ENCODE results near the gene ELOVL6.
"Not testable (repeated sequence)": the region's sequence is repeated elsewhere in the genome, so short reads cannot be mapped to it uniquely, and the experiment has no call there.

The ELOVL6 gene

DNA sequence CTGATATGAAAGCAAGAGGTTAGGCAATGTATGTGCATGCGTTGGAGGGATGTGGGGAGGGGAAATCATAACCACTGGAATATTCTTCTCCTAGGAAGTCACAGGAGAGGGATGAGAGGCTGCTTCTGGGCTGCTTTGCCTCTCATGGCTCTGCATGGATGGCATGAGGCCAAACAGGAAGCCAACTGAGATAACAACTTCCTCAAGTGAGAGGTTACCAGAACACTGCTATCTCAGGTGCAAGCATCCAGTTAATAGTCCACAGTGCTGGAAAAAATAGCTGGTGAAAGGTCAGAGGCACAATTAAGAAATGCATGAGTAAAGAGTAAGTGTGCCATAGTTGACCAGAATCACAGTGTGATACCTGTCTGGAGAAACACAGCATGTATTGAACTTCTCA lies 113.3 kb downstream of the ELOVL6 start:
- H2AFZ ChIP-seq (ENCODE audit: low read depth, low read length), result no peak overlapping the region
- H3K9ac ChIP-seq (ENCODE audit: low read length), result no peak overlapping the region
- TF ChIP-seq, protein P1, sequence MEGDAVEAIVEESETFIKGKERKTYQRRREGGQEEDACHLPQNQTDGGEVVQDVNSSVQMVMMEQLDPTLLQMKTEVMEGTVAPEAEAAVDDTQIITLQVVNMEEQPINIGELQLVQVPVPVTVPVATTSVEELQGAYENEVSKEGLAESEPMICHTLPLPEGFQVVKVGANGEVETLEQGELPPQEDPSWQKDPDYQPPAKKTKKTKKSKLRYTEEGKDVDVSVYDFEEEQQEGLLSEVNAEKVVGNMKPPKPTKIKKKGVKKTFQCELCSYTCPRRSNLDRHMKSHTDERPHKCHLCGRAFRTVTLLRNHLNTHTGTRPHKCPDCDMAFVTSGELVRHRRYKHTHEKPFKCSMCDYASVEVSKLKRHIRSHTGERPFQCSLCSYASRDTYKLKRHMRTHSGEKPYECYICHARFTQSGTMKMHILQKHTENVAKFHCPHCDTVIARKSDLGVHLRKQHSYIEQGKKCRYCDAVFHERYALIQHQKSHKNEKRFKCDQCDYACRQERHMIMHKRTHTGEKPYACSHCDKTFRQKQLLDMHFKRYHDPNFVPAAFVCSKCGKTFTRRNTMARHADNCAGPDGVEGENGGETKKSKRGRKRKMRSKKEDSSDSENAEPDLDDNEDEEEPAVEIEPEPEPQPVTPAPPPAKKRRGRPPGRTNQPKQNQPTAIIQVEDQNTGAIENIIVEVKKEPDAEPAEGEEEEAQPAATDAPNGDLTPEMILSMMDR (IDR thresholded peaks at IDR 0.05; ENCODE audit: low read depth, low read length), result no peak
- TF ChIP-seq EZH2phosphoT487 (IDR thresholded peaks at IDR 0.05; ENCODE audit: low read depth), result no peak
- no peak overlapping the region for H3K4me3 ChIP-seq (ENCODE audit: low read length)
- no peaks in the 10 kb centered on the region for H3K79me2 ChIP-seq (ENCODE audit: low read length)
- no peaks in the 10 kb centered on the region for H4K20me1 ChIP-seq (ENCODE audit: insufficient read depth, low read length)
- H3K27me3 ChIP-seq (ENCODE audit: low read depth, low read length), result no peaks in the 10 kb centered on the region
- no peaks in the 10 kb centered on the region for H3K9me3 ChIP-seq (ENCODE audit: insufficient read depth, low read length)
- H3K27ac ChIP-seq (ENCODE audit: low read length), result no peak overlapping the region
- H3K4me2 ChIP-seq (ENCODE audit: low read length), result no peak overlapping the region
- peaks cover 15% of the 10 kb centered on the region for H3K4me1 ChIP-seq (ENCODE audit: low read length)
- H3K36me3 ChIP-seq (replicated peaks; ENCODE audit: low read depth, low read length), result no peaks in the 10 kb centered on the region

DNA sequence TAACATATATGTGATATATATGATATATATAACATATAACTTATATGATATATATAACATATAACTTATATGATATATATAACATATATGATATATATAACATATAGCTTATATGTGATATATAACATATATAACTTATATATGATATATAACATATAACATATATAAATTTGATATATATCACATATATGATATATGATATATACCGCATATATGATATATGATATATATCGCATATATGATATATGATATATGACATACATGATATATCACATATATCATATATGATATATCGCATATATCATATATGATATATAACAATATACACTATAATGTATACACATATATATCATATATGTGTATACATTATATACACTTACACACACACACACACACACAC lies 114.3 kb downstream of the ELOVL6 start:
- Histone ChIP-seq H3K4me1 (ENCODE audit: low read length) (peaks cover 15% of the 10 kb centered on the region), H3K36me3 (replicated peaks; ENCODE audit: low read depth, low read length) (no peaks in the 10 kb centered on the region), H3K27ac (ENCODE audit: low read length) (no peak overlapping the region), H3K4me3 (ENCODE audit: low read length) (no peak overlapping the region), H3K9me3 (ENCODE audit: insufficient read depth, low read length) (no peaks in the 10 kb centered on the region), H2AFZ (ENCODE audit: low read depth, low read length) (no peak overlapping the region), H3K79me2 (ENCODE audit: low read length) (no peaks in the 10 kb centered on the region), H3K4me2 (ENCODE audit: low read length) (no peak overlapping the region), H3K9ac (ENCODE audit: low read length) (no peak overlapping the region), H3K27me3 (ENCODE audit: low read depth, low read length) (no peaks in the 10 kb centered on the region), H4K20me1 (ENCODE audit: insufficient read depth, low read length) (no peaks in the 10 kb centered on the region)
- TF ChIP-seq, protein P1 (IDR thresholded peaks at IDR 0.05; ENCODE audit: low read depth, low read length), result no peak
- no peak for TF ChIP-seq EZH2phosphoT487 (IDR thresholded peaks at IDR 0.05; ENCODE audit: low read depth)

DNA sequence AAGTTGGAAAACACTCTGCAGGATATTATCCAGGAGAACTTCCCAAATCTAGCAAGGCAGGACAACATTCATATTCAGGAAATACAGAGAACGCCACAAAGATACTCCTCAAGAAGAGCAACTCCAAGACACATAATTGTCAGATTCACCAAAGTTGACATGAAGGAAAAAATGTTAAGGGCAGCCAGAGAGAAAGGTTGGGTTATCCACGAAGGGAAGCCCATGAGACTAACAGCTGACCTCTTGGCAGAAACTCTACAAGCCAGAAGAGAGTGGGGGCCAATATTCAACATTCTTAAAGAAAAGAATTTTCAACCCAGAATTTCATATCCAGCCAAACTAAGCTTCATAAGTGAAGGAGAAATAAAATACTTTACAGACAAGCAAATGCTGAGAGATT lies 120.3 kb downstream of the ELOVL6 start:
- not testable (repeated sequence) for H3K9ac ChIP-seq (ENCODE audit: low read length); H3K27me3 ChIP-seq (ENCODE audit: low read depth, low read length); H3K4me1 ChIP-seq (ENCODE audit: low read length); H3K9me3 ChIP-seq (ENCODE audit: insufficient read depth, low read length); H2AFZ ChIP-seq (ENCODE audit: low read depth, low read length); H3K79me2 ChIP-seq (ENCODE audit: low read length); H3K27ac ChIP-seq (ENCODE audit: low read length); H4K20me1 ChIP-seq (ENCODE audit: insufficient read depth, low read length); H3K4me3 ChIP-seq (ENCODE audit: low read length); H3K36me3 ChIP-seq (replicated peaks; ENCODE audit: low read depth, low read length); H3K4me2 ChIP-seq (ENCODE audit: low read length)

DNA sequence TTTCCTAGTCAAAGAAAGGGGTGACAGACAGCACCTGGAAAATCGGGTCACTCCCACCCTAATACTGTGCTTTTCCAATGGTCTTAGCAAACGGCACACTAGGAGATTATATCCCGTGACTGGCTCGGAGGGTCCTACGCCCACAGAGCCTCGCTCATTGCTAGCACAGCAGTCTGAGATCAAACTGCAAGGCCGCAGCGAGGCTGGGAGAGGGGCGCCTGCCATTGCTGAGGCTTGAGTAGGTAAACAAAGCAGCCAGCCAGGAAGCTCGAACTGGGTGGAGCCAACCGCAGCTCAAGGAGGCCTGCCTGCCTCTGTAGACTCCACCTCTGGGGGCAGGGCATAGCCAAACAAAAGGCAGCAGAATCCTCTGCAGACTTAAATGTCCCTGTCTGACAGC lies 121.6 kb downstream of the ELOVL6 start:
- H3K79me2 ChIP-seq (ENCODE audit: low read length); H3K27ac ChIP-seq (ENCODE audit: low read length); H4K20me1 ChIP-seq (ENCODE audit: insufficient read depth, low read length); H3K4me2 ChIP-seq (ENCODE audit: low read length); H2AFZ ChIP-seq (ENCODE audit: low read depth, low read length); H3K4me3 ChIP-seq (ENCODE audit: low read length); H3K27me3 ChIP-seq (ENCODE audit: low read depth, low read length); H3K9me3 ChIP-seq (ENCODE audit: insufficient read depth, low read length); H3K4me1 ChIP-seq (ENCODE audit: low read length); H3K9ac ChIP-seq (ENCODE audit: low read length); H3K36me3 ChIP-seq (replicated peaks; ENCODE audit: low read depth, low read length): not testable (repeated sequence)

DNA sequence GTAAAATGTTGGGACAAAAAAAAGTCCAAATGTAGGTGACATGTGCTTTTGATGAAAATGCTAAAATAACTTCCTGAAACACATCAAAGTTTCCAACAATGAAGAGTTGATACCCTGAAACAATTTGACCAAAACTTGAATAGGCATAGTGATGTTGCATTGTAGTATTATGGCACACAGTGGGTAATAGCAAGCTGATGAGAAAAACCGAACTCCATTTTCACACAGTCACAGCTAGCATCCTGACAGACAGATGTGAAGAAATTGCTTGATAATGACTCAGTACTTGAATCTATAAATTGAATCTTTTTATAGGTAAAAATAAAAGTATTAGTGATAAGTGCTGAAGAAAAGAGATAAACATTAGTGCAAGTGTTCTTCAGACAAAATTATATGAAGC lies 122.5 kb downstream of the ELOVL6 start:
- H3K79me2 ChIP-seq (ENCODE audit: low read length), result no peaks in the 10 kb centered on the region
- no peaks in the 10 kb centered on the region for H3K4me1 ChIP-seq (ENCODE audit: low read length)
- H3K9ac ChIP-seq (ENCODE audit: low read length), result no peak overlapping the region
- no peak overlapping the region for H3K27ac ChIP-seq (ENCODE audit: low read length)
- H2AFZ ChIP-seq (ENCODE audit: low read depth, low read length), result no peak overlapping the region
- no peak overlapping the region for H3K4me2 ChIP-seq (ENCODE audit: low read length)
- H3K36me3 ChIP-seq (replicated peaks; ENCODE audit: low read depth, low read length), result no peaks in the 10 kb centered on the region
- H3K9me3 ChIP-seq (ENCODE audit: insufficient read depth, low read length), result no peaks in the 10 kb centered on the region
- TF ChIP-seq, protein P1 (IDR thresholded peaks at IDR 0.05; ENCODE audit: low read depth, low read length), result no peak
- TF ChIP-seq EZH2phosphoT487 (IDR thresholded peaks at IDR 0.05; ENCODE audit: low read depth), result no peak
- H3K4me3 ChIP-seq (ENCODE audit: low read length), result no peak overlapping the region
- H3K27me3 ChIP-seq (ENCODE audit: low read depth, low read length), result no peaks in the 10 kb centered on the region
- H4K20me1 ChIP-seq (ENCODE audit: insufficient read depth, low read length), result no peaks in the 10 kb centered on the region

Measured in OCI-LY3 (cell line).